NCI-H2227 treated with DMSO at 0.1 percent for 48 hours (cell line): ENCODE data around the gene KRTAP10-3.
"Not testable (repeated sequence)": the region's sequence is repeated elsewhere in the genome, so short reads cannot be mapped to it uniquely, and the experiment has no call there.

Experiments
- DNase-seq: peaks from one replicate; lab custom pipeline; 2025; lab: John Stamatoyannopoulos, UW

The KRTAP10-3 gene

GRCh38 chr21:44590311-44590721 is 31.7 kb upstream of the KRTAP10-3 start:
- DNase-seq, result no peak

- no peak for DNase-seq
Measured at GRCh38 chr21:44589586-44590305, 31.2 kb upstream of the KRTAP10-3 start.

- DNase-seq, result no peak
Measured at GRCh38 chr21:44589094-44589493, 30.5 kb upstream of the KRTAP10-3 start.

DNA sequence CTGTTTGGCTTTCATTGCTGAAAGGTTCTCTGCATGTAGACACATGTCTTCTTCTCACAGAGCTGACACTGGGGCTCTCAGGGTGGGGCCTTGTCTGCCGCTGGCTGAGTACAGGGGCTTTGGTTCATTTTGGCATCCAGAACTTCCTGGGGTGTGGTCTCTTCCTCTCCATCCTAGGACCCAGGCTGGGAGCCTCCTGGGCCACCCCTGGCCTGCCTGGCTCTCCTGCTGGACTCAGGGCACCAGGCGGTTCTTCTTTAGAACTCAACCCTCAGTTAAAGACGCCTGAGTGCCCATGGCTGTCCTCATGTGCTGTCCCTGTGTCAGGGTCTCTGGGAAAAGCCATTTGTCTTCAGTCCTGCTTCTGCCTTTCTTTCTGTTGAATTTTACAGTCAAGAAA is 27.3 kb upstream of the KRTAP10-3 start:
- no peak for DNase-seq

- DNase-seq, result peak; percentile 26
Measured at GRCh38 chr21:44583800-44584147, 25.2 kb upstream of the KRTAP10-3 start.

- peak; percentile 32 for DNase-seq
Measured at GRCh38 chr21:44583089-44583799, 24.6 kb upstream of the KRTAP10-3 start.

- DNase-seq, result peak; percentile 54
Measured at GRCh38 chr21:44582055-44582454, 23.5 kb upstream of the KRTAP10-3 start.

- DNase-seq, result no peak
Measured at GRCh38 chr21:44581158-44581557, 22.6 kb upstream of the KRTAP10-3 start.

- peak; percentile 21 for DNase-seq
Measured at GRCh38 chr21:44580231-44580821, 21.7 kb upstream of the KRTAP10-3 start, which contains the start of gene KRTAP10-5. Gene KRTAP10-5 (minus strand): TSS chr21:44580604. CDS start chr21:44580578, 26 bp downstream.

- DNase-seq, result no peak
Measured at GRCh38 chr21:44579833-44580144, 21.2 kb upstream of the KRTAP10-3 start.

- no peak for DNase-seq
Measured at GRCh38 chr21:44579056-44579832, 20.6 kb upstream of the KRTAP10-3 start.

DNA sequence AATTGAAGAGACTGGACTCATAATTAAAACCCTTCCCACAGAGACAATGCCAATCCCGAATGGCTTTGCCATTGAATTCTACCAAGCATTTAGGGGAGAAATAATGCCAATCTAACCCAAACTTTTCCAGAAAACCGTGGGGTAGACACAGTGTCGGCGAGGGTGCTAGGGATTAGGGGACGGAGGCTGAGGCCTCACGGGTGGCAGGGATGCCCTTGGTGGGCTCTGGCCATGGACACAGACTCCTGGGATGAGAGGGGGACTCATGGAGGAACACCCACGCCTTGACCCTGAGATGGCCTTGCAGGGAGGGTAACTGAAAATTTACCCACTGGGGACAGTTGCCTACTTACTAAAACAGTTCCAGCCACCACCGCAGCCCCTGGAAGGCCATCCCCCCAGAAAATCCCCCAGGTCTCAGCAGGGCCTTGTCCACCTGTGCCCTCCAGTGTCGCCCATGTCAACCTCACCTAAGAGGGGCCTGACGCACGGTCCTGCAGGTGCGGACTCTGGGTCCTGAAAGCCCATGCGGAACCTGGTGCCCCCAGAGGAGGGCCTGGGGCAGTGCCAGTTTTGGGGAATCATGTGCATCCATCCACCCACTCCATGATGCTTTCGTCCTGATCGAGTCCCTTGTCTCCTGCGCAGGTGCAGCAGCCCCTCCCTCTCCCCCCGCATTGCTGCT is 19.9 kb upstream of the KRTAP10-3 start:
- no peak for DNase-seq

- DNase-seq, result no peak
Measured at GRCh38 chr21:44576025-44576420, 17.4 kb upstream of the KRTAP10-3 start.

- no peak for DNase-seq
Measured at GRCh38 chr21:44575307-44576024, 16.9 kb upstream of the KRTAP10-3 start.

GRCh38 chr21:44574457-44575306 is 16.1 kb upstream of the KRTAP10-3 start:
- DNase-seq, result no peak

DNA sequence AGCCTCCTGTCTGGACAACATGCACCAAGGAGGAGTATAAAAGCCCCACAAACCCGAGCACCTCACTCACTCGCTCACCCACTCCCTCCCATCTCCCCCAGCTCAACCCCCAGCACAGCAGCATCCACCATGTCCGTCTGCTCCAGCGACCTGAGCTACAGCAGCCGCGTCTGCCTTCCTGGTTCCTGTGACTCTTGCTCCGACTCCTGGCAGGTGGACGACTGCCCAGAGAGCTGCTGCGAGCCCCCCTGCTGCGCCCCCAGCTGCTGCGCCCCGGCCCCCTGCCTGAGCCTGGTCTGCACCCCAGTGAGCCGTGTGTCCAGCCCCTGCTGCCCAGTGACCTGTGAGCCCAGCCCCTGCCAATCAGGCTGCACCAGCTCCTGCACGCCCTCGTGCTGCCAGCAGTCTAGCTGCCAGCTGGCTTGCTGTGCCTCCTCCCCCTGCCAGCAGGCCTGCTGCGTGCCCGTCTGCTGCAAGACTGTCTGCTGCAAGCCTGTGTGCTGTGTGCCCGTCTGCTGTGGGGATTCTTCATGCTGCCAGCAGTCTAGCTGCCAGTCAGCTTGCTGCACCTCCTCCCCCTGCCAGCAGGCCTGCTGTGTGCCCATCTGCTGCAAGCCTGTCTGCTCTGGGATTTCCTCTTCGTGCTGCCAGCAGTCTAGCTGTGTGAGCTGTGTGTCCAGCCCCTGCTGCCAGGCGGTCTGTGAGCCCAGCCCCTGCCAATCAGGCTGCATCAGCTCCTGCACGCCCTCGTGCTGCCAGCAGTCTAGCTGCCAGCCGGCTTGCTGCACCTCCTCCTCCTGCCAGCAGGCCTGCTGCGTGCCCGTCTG is 15.2 kb upstream of the KRTAP10-3 start, which contains the start of gene KRTAP10-4:
KRTAP10-4 (plus strand) TSS at position 100 of the 827 bp plus-strand sequence; CDS start at position 130, 30 bp downstream.
- not testable (repeated sequence) for DNase-seq

DNA sequence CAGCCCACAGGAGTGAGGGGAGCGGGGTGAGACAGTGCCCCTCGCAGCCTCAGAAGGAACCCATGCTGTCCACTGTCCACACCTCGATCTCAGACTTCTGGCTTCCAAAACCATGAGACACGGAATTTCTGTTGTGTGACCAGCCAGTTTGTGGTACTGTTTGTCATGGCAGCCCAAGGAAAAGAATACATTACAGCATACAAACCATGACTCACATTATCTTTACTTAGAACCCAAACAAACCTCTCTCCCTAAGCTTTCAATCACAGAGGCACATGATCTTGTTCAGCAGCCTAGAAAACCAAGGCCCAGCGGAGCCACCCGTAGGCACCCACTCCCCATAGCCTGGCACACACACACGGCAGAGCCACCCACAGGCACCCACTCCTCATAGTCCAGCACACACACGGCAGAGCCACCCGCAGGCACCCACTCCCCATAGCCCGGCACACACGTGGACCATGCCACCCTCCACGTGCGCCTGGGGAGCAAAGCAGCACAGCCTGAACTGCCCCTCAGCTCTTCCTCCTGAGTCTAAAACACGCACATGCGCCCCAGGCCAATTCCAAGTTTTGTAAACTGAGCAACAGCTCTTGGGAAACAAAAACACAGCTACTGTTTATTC is 14.5 kb upstream of the KRTAP10-3 start:
- DNase-seq, result no peak

GRCh38 chr21:44571844-44572782 is 13.5 kb upstream of the KRTAP10-3 start:
- no peak for DNase-seq
